ENCODE results near the gene TMEM229B. TPM values are rescaled to one million over a fixed set of nuclear protein-coding genes. Genes with fewer than 3 reads are reported as not detected.

The TMEM229B gene
- total and polyA plus RNA-seq, 2 of the 4 experiments (the other 2 are of a cell fraction) = under 0.01 TPM; not detected in 1

- Histone ChIP-seq H3K9me3 (ENCODE audit: control insufficient read depth, insufficient read depth, low read length) (no peaks in the 10 kb centered on the region), H3K27ac (ENCODE audit: insufficient read depth, low read length) (no peak overlapping the region), H3K18ac (ENCODE audit: low read depth, low read length) (no peak overlapping the region), H4K8ac (ENCODE audit: low read depth in 2 of 2, low read length in 2 of 2) (no peak overlapping the region), H3K56ac (ENCODE audit: extremely low read depth, insufficient read depth, low read length) (no peak overlapping the region), H4K20me1 (ENCODE audit: insufficient read depth, low read length) (no peaks in the 10 kb centered on the region), H3K23ac (ENCODE audit: low read depth, low read length) (no peak overlapping the region), H3K27me3 (ENCODE audit: control insufficient read depth, insufficient read depth, low read length) (peaks cover 44% of the 10 kb centered on the region), H3K4me2 (ENCODE audit: low read depth, low read length) (no peak overlapping the region), H2AK9ac (replicated peaks; ENCODE audit: low read depth, low read length, poor library complexity) (no peak overlapping the region), H3K36me3 (ENCODE audit: control insufficient read depth, insufficient read depth, low read length) (no peaks in the 10 kb centered on the region), H2BK5ac (ENCODE audit: low read depth, low read length, poor library complexity, severe bottlenecking) (no peak overlapping the region), H3K4me1 (ENCODE audit: control insufficient read depth, insufficient read depth, low read length) (no peaks in the 10 kb centered on the region), H3K4ac (ENCODE audit: low read depth, low read length) (no peak overlapping the region), H4K5ac (ENCODE audit: low read depth, low read length) (no peak overlapping the region), H2AK5ac (ENCODE audit: low read depth, low read length) (no peak overlapping the region), H3K4me3 (ENCODE audit: insufficient read depth, low read depth, low read length) (no peak overlapping the region), H3K14ac (replicated peaks; ENCODE audit: low read depth, low read length) (no peak overlapping the region), H3K9me1 (ENCODE audit: insufficient read depth, low read length) (no peaks in the 10 kb centered on the region), H4K91ac (ENCODE audit: insufficient read depth, low read depth, low read length) (no peak overlapping the region), H2BK20ac (ENCODE audit: low read depth, low read length) (no peak overlapping the region), H3K79me1 (ENCODE audit: low read depth in 1 of 2, low read length in 2 of 2) (no peaks in the 10 kb centered on the region), H2BK120ac (ENCODE audit: low read depth, low read length) (no peak overlapping the region), H2AFZ (replicated peaks; ENCODE audit: low read length, poor library complexity) (no peak overlapping the region), H2BK15ac (ENCODE audit: low read depth, low read length) (no peak overlapping the region), H3K9ac (ENCODE audit: low read depth, low read length) (no peak overlapping the region)
- dilution Hi-C loops (cut with HindIII; ENCODE audit: low sequenced_read_pairs, unreplicated experiment) = no loop called here
- ChIA-PET CTCF (interaction anchor here (1.0 to 1.1 kb wide), 2 partner anchors 16 to 83 kb away, joined by 3 to 4 read pairs; no protein-coding TSS in a partner anchor), POLR2A (ENCODE audit: unreplicated experiment) (interaction anchor here (0.6 kb wide), 1 partner anchor 1276 kb away, joined by 3 read pairs; no protein-coding TSS in a partner anchor)
- BruUV-seq (replicated peaks) = no TSS peak
- WGBS, 2 experiments (ENCODE audit: extremely low coverage in 2 of 2, insufficient read length in 1 of 2) = no CpG with 5 or more reads among the region's 2 CpGs
- DNase-seq (peak; percentile 30), ATAC-seq (ENCODE audit: low read depth) (no peak)
- TF ChIP-seq ELK1 (IDR thresholded peaks at IDR 0.05; ENCODE audit: borderline replicate concordance, low read depth, low read length) (no peak), CEBPB (IDR thresholded peaks at IDR 0.05; ENCODE audit: low read depth, low read length) (0 out of 2 replicates have a peak, but pooled peaks have one; percentile 13), POLR2A (IDR thresholded peaks at IDR 0.05; ENCODE audit: low read depth, low read length) (no peak)
- intact Hi-C loops (cut with micrococcal nuclease) = no loop called here
- in situ Hi-C loops (cut with MboI; ENCODE audit: low sequenced_read_pairs) = no loop called here
These were observed 21.6 kb upstream of the TMEM229B start for GRCh38 chr14:67510121-67510520.
